AG20443 (cell line): ENCODE measurements around the gene NEURL1B.
"Not testable (repeated sequence)": the region's sequence is repeated elsewhere in the genome, so short reads cannot be mapped to it uniquely, and the experiment has no call there.

Experiments
- DNase-seq: peaks from one replicate; pipeline ENCODE4 v3.0.0; 2012; ENCODE audit warnings: low spot score, mixed read lengths

The NEURL1B gene, protein sequence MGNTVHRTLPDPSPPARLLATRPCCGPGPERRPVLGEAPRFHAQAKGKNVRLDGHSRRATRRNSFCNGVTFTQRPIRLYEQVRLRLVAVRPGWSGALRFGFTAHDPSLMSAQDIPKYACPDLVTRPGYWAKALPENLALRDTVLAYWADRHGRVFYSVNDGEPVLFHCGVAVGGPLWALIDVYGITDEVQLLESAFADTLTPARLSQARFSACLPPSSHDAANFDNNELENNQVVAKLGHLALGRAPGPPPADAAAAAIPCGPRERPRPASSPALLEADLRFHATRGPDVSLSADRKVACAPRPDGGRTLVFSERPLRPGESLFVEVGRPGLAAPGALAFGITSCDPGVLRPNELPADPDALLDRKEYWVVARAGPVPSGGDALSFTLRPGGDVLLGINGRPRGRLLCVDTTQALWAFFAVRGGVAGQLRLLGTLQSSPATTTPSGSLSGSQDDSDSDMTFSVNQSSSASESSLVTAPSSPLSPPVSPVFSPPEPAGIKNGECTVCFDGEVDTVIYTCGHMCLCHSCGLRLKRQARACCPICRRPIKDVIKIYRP

DNA sequence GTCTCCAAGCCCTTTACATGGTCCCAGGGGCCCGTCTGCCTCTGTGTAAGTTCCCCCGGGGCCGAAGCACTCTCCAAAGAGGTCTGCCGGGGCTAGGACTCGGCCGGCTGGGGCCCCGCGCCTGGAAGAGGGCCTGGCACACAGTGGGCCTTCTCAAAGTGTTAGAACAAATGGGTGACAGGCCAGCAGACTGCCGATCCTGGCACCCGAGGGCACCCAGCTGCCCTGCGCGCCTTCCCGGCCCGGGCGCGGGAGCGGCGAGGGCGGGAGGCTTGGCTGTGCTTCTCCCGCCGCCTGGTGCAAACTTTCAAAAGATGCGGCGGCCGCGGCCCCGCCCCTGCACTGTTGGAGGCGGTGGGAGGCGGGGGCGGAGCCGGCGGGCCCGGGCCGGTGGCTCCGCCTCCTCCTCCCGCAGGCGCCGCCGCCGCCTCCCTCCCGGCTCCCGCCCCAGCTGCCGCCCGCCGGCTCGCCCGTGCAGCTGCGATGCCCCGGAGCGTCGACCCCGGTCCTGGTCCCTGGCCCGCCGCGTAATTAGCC is at the start of gene NEURL1B:
Gene NEURL1B, plus strand, starts transcription at position 442 of the 537 bp plus-strand sequence. CDS start 144 bp downstream, outside the sequence.
- peak; percentile 98 for DNase-seq

DNA sequence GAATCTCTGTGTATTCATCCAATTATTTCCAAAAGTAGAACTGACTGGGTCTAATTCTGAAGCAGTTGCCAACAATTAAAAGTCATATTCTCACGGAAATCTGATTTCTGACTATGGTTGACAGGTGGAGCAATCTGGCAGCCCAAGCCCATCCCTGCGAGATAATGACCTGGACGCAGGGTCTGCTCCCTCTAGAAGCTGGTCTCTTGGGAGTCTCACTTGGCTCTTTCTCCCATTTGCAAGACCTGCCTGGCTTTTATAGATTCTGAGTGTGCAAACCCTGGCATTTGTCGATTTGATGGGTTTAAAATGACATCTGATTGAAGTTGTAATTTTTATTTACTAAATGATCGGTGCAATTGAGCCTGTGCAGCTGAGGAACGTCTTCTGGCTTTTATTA is 49.4 kb upstream of the NEURL1B start:
- DNase-seq, result no peak

- DNase-seq, result no peak
Observed at GRCh38 chr5:172592881-172593280, 48.2 kb upstream of the NEURL1B start.

- no peak for DNase-seq
Observed at GRCh38 chr5:172593306-172593705, 47.8 kb upstream of the NEURL1B start.

- no peak for DNase-seq
Observed at GRCh38 chr5:172593721-172594235, 47.3 kb upstream of the NEURL1B start.

DNA sequence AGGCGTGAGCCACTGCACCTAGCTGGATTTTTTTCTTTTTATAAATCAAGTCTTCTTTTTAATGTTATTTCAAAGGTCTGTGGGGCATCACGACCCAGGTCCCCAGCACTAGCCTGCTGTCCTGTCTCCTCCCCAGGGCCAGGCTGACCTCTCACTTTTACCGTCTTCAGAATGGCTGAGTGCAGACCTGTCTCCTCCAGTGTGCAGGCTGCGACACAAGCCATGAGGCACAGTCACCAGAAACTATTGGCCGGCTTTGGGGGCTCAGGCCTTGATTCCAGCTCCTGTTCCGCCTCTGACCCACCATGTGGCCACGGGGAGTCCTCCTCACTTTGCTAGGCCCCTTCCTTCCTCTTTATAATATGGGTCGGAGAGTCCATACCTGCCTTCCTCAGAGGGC is 46.6 kb upstream of the NEURL1B start:
- no peak for DNase-seq

DNA sequence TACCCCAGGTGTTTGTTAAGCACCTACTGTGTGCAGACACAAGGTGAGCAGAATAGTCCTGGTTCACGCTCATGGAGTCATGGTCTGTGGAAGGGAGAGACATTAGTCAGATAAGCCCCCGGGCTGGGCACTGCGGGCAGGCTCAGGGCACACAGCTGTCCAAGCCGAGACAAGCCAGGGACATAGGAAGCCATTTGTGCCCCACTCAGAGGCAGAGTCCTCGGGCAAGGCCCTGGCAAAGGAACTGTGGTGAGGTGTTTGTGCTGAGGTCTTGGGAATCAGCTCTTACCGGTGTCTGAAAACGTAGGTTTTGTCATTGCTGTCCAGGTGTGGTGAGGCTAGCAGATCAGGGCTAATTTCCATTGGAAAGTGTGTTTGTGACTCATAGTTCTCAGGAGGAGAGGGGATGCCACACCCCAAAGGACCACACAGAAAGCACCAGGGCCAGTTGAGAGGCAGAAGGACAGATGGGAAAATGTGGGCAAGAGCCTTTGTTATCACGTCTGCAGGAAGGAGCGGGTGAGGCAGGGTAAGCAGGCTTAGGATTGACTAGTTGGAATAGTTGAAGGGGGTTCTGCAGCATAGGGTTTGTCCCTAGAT is 46.1 kb upstream of the NEURL1B start:
- no peak for DNase-seq

DNA sequence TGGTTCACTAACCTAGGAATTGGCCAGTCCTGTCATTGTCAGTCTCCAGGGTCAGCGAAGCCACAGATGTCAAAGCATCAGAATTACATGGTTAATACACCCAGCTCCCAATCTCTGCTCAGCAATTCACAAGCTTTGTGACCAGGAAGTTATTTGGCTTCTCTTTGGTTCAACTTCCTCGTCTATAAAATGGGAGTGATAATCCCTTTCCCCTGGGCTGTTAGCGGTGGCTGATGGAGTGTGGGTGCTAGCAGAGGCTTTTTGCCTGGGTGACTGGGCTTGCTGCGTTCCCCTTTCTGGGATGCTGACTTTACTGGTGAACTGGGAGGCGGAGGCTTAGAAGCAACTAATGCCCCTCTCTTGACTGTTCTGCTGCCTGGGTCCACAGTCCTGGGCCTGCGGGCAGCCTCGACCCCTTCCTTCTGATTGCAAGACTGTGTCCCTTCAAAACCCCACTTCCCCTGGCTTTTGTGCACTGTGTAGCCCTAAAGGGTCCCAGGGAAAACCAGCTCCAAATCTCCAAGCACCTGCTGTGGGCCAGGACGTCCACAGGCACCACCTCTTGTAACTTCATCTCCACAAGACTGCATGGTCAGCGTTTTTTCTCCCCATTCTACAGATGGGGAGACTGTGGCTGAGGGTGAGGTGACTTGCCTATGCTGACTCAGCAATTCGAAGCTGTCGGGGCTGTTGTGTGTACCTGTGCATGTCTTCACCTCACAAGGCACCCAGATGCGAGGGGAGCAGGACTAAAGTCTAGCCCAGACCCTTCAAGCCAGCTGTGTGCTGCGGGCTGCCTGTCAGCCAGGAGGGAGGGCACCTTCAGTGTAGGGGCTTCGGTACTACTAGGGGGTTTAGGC is 45.2 kb upstream of the NEURL1B start:
- DNase-seq, result no peak

DNA sequence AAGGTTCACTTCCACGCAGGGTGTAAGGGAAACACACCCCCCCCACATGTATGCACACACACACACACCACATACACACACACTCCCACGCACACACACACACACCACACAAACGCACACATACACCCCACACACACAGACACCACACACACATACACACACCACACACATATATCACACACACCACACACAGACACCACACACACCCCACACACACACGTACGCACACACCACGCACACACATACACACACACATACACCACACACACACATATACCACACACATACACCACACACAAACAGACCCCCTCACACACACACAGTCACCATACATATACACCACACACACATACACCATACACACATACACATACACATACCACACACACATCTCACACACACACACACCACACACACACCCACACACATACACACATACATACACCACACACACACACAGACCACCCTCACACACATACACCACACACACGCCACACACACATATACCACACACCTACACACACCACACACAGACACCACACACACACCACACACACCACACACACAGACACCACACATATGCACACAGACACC is 44.3 kb upstream of the NEURL1B start:
- no peak for DNase-seq

DNA sequence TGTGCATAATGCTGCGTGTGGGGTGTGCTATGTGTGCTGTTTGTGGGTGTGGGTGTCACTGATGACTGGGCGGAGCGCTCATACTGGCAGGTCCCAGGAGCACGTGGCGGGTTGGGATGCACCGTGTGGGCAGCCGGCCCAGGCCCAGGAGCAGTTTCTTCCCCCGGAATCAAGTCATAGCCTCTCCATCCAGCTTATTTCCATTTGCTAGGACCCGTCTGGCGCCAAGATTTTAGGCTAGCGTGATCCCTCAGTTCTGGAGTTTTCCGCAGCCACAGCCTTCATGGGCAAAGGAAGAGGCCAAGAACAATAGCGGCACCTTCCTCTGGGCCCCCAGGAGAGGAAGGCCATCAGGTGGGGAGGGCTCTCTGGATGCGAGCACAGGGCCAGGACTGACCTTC is 43.3 kb upstream of the NEURL1B start:
- no peak for DNase-seq

- DNase-seq, result no peak
Observed at GRCh38 chr5:172598251-172599203, 42.5 kb upstream of the NEURL1B start.

- DNase-seq, result no peak
Observed at GRCh38 chr5:172599204-172599567, 41.9 kb upstream of the NEURL1B start.

DNA sequence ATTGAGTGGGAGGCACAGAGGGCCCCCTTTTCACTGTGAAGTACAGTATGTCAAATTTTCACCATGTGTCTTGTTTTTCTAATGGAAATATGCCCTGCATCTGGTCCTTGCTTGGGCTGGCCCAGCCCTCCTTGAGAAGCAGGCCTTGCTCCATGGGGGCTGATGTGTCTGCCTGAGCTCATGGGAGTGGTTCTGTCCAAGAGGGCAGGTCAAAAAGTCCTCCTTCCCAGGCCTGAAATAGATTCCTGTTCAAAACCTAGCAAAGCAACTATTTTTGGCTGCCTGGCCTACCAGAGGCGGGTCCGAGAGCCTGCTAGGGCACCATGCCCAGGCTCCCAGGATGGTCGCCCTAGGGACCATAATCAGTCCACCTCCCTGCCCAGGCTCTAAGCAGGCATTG is 40.5 kb upstream of the NEURL1B start:
- no peak for DNase-seq

- DNase-seq, result not testable (repeated sequence)
Observed at GRCh38 chr5:172601576-172601975, 39.5 kb upstream of the NEURL1B start.

DNA sequence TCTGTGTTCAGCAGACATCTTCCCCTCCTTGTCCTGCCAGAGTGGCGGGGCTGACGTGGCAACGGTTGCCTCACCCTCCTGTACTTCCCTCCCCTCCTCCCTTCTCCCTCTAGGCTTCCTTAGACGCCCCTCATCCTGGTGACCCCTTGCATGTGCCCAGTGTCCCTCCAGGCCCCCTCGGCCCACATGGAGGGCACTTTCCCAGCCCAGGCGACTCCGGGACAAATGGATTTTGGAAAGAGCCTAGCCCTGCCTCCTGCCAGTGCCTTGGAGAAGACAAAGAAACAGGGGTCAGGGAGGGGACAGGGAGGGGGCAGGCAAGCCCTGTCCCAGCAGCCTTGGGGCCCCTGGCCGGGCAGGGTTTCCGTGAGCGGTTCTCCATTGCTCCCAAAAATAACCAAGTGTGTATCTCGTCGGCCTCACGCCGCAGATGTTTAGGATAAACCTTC is 38.3 kb upstream of the NEURL1B start:
- no peak for DNase-seq

- DNase-seq, result no peak
Observed at GRCh38 chr5:172603251-172603806, 37.7 kb upstream of the NEURL1B start.

DNA sequence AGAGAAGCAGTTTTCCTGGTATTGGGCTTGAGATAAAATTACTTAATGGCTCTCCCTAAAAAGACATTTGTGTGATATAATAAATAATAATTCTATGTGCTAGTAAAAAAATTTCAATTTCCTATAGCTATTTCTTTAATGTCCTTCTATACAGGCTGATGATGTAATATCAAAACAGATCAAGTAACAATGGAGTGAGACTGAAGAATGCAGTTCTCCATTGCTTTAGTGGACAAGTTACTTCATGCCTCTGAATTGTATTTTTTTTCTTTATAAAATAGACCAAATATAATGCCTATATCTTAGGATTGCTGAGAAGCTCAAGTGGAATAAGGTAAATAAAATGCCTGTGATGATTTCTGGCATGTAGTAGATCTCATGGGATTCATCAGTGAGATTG is 35.6 kb upstream of the NEURL1B start:
- no peak for DNase-seq

DNA sequence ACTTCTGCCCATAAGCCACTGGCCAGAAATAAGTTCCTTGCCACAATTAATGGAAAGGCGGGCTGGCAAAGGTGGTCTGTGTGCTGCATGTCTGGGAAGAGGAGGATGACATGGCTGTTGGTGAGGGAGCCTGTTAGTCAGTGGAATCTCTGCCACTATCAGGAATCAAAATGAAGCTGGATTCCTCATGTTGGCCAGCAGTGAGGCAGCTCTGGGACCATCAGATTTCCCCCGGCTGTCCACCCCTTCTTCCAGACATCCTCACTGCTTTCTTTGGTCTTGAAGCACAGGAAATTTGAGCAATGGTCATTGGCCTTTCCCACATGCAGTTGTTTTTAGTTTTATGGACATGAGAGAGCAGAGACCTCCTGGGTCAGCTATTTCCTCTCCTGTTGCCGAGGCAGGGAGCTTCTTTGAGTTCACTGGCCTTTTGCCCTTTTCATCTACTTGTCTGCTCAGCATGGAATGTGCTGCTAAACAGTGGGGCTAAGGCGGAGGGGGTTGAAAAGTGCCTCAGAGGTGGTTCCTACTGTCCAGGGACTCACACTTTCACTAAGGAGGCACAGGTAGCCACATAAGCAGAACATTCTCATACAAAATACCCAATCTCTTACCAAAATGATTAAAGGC is 34.8 kb upstream of the NEURL1B start:
- no peak for DNase-seq

- DNase-seq, result no peak
Observed at GRCh38 chr5:172607213-172607793, 33.8 kb upstream of the NEURL1B start.
